ENCODE measurements around the gene BICD1.
"Not testable (repeated sequence)": the region's sequence is repeated elsewhere in the genome, so short reads cannot be mapped to it uniquely, and the experiment has no call there.

The BICD1 gene

DNA sequence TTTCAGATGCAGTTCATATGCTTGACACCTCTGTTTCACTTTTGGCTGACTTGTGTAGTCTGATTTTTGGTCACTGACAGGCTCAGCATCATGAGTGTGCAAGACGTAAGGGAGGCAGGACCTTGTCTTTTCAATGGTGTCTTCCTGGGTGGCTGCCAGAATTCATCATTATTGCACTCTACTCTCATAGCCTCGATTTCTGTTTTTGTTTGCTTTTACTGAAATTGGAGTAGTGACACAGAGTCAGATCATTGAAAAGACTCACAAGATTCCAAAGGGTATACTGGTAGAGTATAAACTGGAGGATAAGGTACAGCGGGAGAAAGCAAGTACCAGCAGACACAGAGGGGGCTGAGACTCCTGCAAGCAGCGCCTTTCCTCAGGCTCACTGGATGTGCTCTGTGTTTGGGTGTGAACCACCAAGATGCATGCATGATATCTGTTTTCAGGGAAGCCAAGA lies 166.4 kb downstream of the BICD1 start:
- TF ChIP-seq, protein P1, sequence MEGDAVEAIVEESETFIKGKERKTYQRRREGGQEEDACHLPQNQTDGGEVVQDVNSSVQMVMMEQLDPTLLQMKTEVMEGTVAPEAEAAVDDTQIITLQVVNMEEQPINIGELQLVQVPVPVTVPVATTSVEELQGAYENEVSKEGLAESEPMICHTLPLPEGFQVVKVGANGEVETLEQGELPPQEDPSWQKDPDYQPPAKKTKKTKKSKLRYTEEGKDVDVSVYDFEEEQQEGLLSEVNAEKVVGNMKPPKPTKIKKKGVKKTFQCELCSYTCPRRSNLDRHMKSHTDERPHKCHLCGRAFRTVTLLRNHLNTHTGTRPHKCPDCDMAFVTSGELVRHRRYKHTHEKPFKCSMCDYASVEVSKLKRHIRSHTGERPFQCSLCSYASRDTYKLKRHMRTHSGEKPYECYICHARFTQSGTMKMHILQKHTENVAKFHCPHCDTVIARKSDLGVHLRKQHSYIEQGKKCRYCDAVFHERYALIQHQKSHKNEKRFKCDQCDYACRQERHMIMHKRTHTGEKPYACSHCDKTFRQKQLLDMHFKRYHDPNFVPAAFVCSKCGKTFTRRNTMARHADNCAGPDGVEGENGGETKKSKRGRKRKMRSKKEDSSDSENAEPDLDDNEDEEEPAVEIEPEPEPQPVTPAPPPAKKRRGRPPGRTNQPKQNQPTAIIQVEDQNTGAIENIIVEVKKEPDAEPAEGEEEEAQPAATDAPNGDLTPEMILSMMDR (IDR thresholded peaks at IDR 0.05; ENCODE audit: low read length, missing control alignments): no peak
- no peak for DNase-seq (ENCODE audit: low read depth)
- H3K4me3 ChIP-seq (replicated peaks; ENCODE audit: low read depth, low read length): no peak overlapping the region

DNA sequence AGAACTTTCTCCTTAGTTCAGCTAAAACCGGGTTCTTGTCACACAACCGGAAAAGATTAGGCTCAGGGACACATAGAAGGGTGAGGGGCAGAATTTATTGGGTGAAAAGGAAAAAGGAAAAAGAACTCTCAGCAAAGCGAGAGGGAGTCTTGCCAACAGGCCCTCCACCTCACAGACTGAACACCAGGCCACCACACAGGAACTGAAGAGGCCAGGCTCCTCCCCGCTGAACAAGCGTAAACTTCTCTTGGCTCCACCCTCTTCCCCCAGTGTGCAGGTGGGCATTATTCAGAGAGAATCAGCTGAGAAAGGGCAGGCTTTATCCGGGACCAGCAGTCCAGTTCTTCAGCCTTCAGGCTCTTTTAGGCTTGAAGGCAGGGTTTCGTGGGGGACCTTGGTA lies 167.1 kb downstream of the BICD1 start:
- TF ChIP-seq, protein P1 (IDR thresholded peaks at IDR 0.05; ENCODE audit: low read length, missing control alignments): no peak
- H3K4me3 ChIP-seq (replicated peaks; ENCODE audit: low read depth, low read length): no peak overlapping the region
- DNase-seq (ENCODE audit: low read depth): no peak

DNA sequence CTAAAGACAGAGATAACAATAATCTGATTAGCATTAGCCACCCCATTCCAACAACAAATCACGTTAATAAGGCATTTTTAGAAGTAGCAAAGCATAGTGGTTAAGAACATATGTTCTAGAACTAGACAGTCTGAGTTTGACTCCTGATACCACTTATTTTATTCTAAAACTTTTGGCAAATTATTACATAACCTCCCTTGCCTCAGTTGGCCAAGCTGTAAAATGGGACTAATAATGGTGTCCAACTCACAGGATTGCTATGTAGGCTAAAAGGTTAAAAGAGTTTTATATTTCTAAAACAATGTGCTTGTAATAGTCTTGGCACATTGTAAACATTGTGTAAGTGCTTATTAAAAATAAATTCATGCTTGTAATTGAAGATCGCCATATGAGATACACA lies 168.0 kb downstream of the BICD1 start:
- no peak for DNase-seq (ENCODE audit: low read depth)
- TF ChIP-seq, protein P1 (IDR thresholded peaks at IDR 0.05; ENCODE audit: low read length, missing control alignments): no peak
- H3K4me3 ChIP-seq (replicated peaks; ENCODE audit: low read depth, low read length): no peak overlapping the region

DNA sequence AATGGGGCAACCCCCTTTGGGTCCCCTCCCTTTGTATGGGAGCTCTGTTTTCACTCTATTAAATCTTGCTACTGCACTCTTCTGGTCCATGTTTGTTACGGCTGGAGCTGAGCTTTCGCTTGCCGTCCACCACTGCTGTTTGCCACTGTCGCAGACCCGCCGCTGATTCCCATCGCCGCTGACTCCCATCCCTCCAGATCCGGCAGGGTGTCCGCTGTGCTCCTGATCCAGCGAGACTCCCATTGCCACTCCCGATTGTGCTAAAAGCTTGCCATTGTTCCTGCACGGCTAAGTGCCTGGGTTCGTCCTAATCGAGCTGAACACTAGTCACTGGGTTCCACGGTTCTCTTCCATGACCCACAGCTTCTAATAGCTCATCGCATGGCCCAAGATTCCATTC lies 168.9 kb downstream of the BICD1 start:
- H3K4me3 ChIP-seq (replicated peaks; ENCODE audit: low read depth, low read length); DNase-seq (ENCODE audit: low read depth): not testable (repeated sequence)

DNA sequence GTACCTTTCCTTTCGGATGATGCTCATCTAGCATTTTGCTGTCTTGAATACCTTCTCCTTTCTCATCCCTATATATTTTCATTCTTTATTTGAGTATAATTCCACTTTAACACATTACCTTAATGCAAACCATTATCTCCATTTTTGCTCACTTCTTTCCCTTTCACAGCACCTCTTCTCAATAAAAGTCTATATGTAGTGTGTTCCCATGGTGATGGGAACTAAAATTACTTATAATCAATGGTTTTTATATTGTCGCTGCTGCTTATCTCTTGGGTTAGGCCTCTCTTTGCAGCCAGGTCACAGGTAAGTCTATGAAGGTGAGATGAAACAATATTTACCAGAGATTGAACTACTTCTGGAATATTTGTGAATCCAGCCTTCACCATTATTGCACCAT lies 171.1 kb downstream of the BICD1 start:
- no peak for DNase-seq (ENCODE audit: low read depth)
- TF ChIP-seq, protein P1 (IDR thresholded peaks at IDR 0.05; ENCODE audit: low read length, missing control alignments): no peak
- no peak overlapping the region for H3K4me3 ChIP-seq (replicated peaks; ENCODE audit: low read depth, low read length)

DNA sequence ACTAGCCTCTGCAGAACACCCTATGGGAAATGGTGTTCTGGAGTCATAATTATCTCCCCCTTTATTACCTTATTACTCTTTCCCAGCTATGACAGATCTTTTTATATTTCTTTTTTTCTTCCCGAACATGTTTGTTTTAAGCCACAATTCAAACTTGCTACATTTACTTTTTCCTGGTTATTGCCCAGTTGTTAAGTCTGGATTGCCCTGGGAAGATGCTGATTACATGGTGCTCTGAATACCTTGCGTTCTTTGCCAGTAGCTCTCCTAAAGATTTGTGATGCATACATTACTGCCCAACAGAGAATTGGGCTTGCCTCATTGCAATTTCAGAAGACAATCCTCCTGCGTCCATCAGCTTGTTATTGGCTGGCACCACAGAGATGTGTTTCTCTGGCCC lies 174.5 kb downstream of the BICD1 start:
- H3K4me3 ChIP-seq (replicated peaks; ENCODE audit: low read depth, low read length): no peak overlapping the region
- no peak for DNase-seq (ENCODE audit: low read depth)
- TF ChIP-seq, protein P1 (IDR thresholded peaks at IDR 0.05; ENCODE audit: low read length, missing control alignments): no peak

DNA sequence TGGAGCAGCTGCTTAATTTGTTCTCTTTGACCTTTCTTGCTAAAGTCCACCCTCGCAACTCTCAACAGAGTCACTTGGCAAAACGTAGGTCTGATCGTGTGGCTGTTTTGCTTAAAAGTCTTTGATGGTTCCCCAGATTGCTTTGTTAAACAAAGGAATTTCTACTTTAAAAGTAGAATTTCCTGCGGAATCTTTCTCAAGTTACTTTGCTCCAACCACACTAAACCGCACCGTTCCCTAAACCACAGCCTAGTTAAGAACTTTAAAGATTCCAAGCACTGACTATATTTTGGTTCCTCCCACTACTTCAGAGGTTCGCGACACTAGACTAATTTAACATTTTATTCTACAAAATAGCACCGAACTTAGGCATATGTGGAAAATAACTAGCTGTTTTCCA lies 177.9 kb downstream of the BICD1 start:
- H3K4me3 ChIP-seq (replicated peaks; ENCODE audit: low read depth, low read length): no peak overlapping the region
- TF ChIP-seq, protein P1 (IDR thresholded peaks at IDR 0.05; ENCODE audit: low read length, missing control alignments): no peak
- DNase-seq (ENCODE audit: low read depth): no peak

Measured in fibroblast of pulmonary artery (primary cell).